SK-N-SH (cell line): Measurements from ENCODE around the gene FLT3LG. TPM values are rescaled to one million over a fixed set of nuclear protein-coding genes. Genes with fewer than 3 reads are reported as not detected.
A peak's percentile ranks its signal among the peaks of the same experiment; 100 is the strongest.

ENCODE experiments used
- CTCF ChIA-PET: fragments of 300-600, 350-600 bp; formaldehyde crosslinking; extraction: SDS; loops from one replicate; lab custom pipeline; 2021; lab: Yijun Ruan, JAX
- POLR2A ChIA-PET: fragments of 350-600 bp; sonication (Branson Sonifier 250); formaldehyde crosslinking; extraction: SDS; loops from one replicate; lab custom pipeline; 2020; ENCODE audit warnings: antibody characterized with exemption, inconsistent platforms; lab: Yijun Ruan, JAX
- DNase-seq: peaks from one replicate; pipeline ENCODE4 v3.0.0; 2012
- H2AFZ ChIP-seq: fragments of 200-600 bp; sonication (generic); 2 replicates; pipeline ENCODE4 v1.8.1; 2016; ENCODE audit warnings: antibody characterized with exemption, mild to moderate bottlenecking, low read depth
- H3F3A ChIP-seq: fragments of 200-600 bp; sonication (generic); replicated peaks from 2 replicates; pipeline ENCODE3; 2016; ENCODE audit warnings: antibody characterized with exemption, mild to moderate bottlenecking; ENCODE audit not compliant: insufficient read depth
- H3K27ac ChIP-seq, 2 experiments: fragments of 200-500 bp in 1 of 2; fragments of 200-600 bp in 1 of 2; sonication (Bioruptor generic) in 1 of 2; sonication (generic), shearing (Covaris generic) in 1 of 2; 2 replicates each; pipeline versions ENCODE4 v1.5.1 to v1.6.1; 2014 to 2016; ENCODE audit warnings: low read depth in 2 of 2, inconsistent platforms in 1 of 2, low read length in 1 of 2, mild to moderate bottlenecking in 1 of 2, mixed read lengths in 1 of 2
- H3K27me3 ChIP-seq: fragments of 200-600 bp; sonication (generic), shearing (Covaris generic); 2 replicates; pipeline ENCODE4 v1.6.1; 2016; ENCODE audit warnings: mixed run types; ENCODE audit not compliant: insufficient read depth
- H3K36me3 ChIP-seq, 2 experiments: fragments of 200-500 bp in 1 of 2; fragments of 200-600 bp in 1 of 2; sonication (Bioruptor generic) in 1 of 2; sonication (generic) in 1 of 2; replicated peaks in 1 of 2; 2 replicates each; pipeline versions ENCODE3 to v1.5.1; 2014 to 2016; ENCODE audit warnings: low read length in 1 of 2, mild to moderate bottlenecking in 1 of 2; ENCODE audit not compliant: insufficient read depth in 2 of 2, control insufficient read depth in 1 of 2
- H3K4me1 ChIP-seq, 2 experiments: fragments of 200-500 bp in 1 of 2; fragments of 200-600 bp in 1 of 2; sonication (Bioruptor generic) in 1 of 2; sonication (generic), shearing (Covaris generic) in 1 of 2; 2 replicates each; pipeline versions ENCODE4 v1.5.1 to v1.6.1; 2014 to 2016; ENCODE audit warnings: low read depth in 1 of 2, low read length in 1 of 2, mixed run types in 1 of 2; ENCODE audit not compliant: insufficient read depth in 2 of 2, control insufficient read depth in 1 of 2
- H3K4me2 ChIP-seq: fragments of 200-600 bp; sonication (generic), shearing (Covaris generic); 2 replicates; pipeline ENCODE4 v1.6.1; 2017; ENCODE audit warnings: mixed run types
- H3K4me3 ChIP-seq, 2 experiments: fragments of 200-500 bp in 1 of 2; fragments of 200-600 bp in 1 of 2; sonication (Bioruptor generic) in 1 of 2; sonication (generic), shearing (Covaris generic) in 1 of 2; 2 replicates each; pipeline versions ENCODE4 v1.5.1 to v1.8.1; 2014 to 2016; ENCODE audit warnings: low read depth in 2 of 2, inconsistent platforms in 1 of 2, low read length in 1 of 2, mild to moderate bottlenecking in 1 of 2, mixed read lengths in 1 of 2, moderate library complexity in 1 of 2
- H3K79me2 ChIP-seq: fragments of 200-600 bp; sonication (generic); 2 replicates; pipeline ENCODE4 v1.8.1; 2017; ENCODE audit warnings: mild to moderate bottlenecking; ENCODE audit not compliant: insufficient read depth
- H3K9ac ChIP-seq: fragments of 200-600 bp; sonication (generic); 2 replicates; pipeline ENCODE4 v1.6.1; 2017; ENCODE audit warnings: mixed run types
- H3K9me2 ChIP-seq: fragments of 200-600 bp; sonication (generic); 2 replicates; pipeline ENCODE4 v1.6.1; 2017; ENCODE audit warnings: mixed run types
- H3K9me3 ChIP-seq: fragments of 200-600 bp; sonication (generic); 2 replicates; pipeline ENCODE4 v1.6.1; 2017; ENCODE audit warnings: mixed run types, mild to moderate bottlenecking, moderate library complexity
- H4K20me1 ChIP-seq: fragments of 200-600 bp; sonication (generic); 2 replicates; pipeline ENCODE4 v1.6.1; 2017; ENCODE audit warnings: mild to moderate bottlenecking, mixed run types; ENCODE audit not compliant: insufficient read depth
- CHD2 ChIP-seq: fragments of 150-350 bp; IDR thresholded peaks from 2 replicates; pipeline ENCODE4 v1.6.1; 2018; ENCODE audit warnings: low read length; ENCODE audit not compliant: partially characterized antibody
- ELF1 ChIP-seq: IDR thresholded peaks from 2 replicates; pipeline ENCODE4 v1.4.0; 2012
- EP300 ChIP-seq, 2 experiments: IDR thresholded peaks; 2 replicates each; pipeline versions ENCODE4 v1.4.0 to v1.6.1; 2012; ENCODE audit warnings: borderline replicate concordance in 1 of 2, low read depth in 1 of 2, low read length in 1 of 2
- FOXJ3 ChIP-seq: sonication (generic); formaldehyde crosslinking; IDR thresholded peaks from 2 replicates; pipeline ENCODE4 v1.5.1; 2020; ENCODE audit warnings: mild to moderate bottlenecking, missing genetic modification reagents
- GATA2 ChIP-seq: sonication (generic); formaldehyde crosslinking; IDR thresholded peaks from 2 replicates; pipeline ENCODE4 v1.5.0; 2020; ENCODE audit warnings: mild to moderate bottlenecking, missing genetic modification reagents
- MEF2A ChIP-seq: IDR thresholded peaks from 2 replicates; pipeline ENCODE4 v1.4.0; 2012; ENCODE audit warnings: low read depth, borderline replicate concordance
- RAD21 ChIP-seq: IDR thresholded peaks from 2 replicates; pipeline ENCODE4 v1.6.1; 2012; ENCODE audit warnings: mild to moderate bottlenecking, low read length
- RXRA ChIP-seq: IDR thresholded peaks from 2 replicates; pipeline ENCODE4 v1.4.0; 2012; ENCODE audit warnings: low read depth, mild to moderate bottlenecking, borderline replicate concordance
- YY1 ChIP-seq: IDR thresholded peaks from 2 replicates; pipeline ENCODE4 v1.4.0; 2012; ENCODE audit warnings: low read depth, mild to moderate bottlenecking
- WGBS: methylation state at CpG from one replicate; pipeline ENCODE4 v1.1.6; 2017; ENCODE audit warnings: low lambda C conversion rate; 5-methylcytosine and 5-hydroxymethylcytosine counted together
- polyA plus RNA-seq, 3 experiments: library from polyadenylated mRNA; depleted of rRNA; stranded (reverse); fragments of >200 nt; gene quantifications; 2 replicates each; pipeline ENCODE4 v1.2.3, GENCODE V29; 2012
- TF ChIP-seq, protein P1 (sequence below): fragments of 150-350 bp; IDR thresholded peaks from 2 replicates; pipeline ENCODE4 v1.6.1; 2016; ENCODE audit warnings: mild to moderate bottlenecking, low read depth, low read length
- TF ChIP-seq, protein P2 (sequence below): IDR thresholded peaks from 2 replicates; pipeline ENCODE4; 2012
- TF ChIP-seq, protein P3 (sequence below): fragments of 150-350 bp; IDR thresholded peaks from 2 replicates; pipeline ENCODE4 v1.6.1; 2017; ENCODE audit warnings: antibody characterized with exemption, low read length, low read depth, borderline replicate concordance
- TF ChIP-seq, protein P4 (sequence below): fragments of 200-600 bp; sonication (generic); IDR thresholded peaks from 2 replicates; pipeline ENCODE4 v1.6.1; 2017; ENCODE audit warnings: antibody characterized with exemption, mild to moderate bottlenecking, moderate library complexity

The FLT3LG gene
- polyA plus RNA-seq, 1 of the 3 experiments (the other 2 are of a cell fraction): 6.4 TPM

DNA sequence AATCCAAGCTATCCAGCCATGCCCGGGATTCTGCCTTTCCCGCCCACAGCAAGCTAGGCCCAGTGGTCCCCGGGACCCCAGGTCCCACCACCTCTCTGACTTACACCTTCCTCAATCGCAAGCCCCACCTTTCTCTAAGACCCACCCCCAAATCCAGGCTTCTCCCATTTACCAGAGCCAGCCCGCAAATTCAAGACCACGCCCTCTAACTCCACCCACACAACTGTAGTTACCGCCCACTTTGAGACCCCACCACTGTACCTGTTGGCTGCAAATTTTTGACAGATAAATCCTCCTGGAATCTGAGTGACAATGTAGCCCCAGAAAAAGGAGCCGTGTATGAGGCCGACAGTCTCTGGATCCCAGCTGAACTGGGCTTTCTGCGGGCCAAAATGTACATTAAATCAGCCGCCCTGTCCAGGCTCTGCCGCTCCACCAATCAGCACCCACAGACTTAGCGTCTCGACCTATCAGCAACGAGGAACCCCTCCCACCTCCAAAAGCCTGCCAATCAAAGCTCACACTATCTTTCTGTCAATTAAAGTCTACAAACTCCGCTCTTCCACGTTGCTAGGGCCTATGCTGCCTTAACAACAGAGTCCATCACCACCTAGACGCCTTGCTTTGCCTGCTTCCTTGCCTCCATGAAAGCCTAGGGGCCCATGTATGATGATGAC, 39.0 kb upstream of the FLT3LG start:
- Histone ChIP-seq H3K9me2 (no peaks in the 10 kb centered on the region), H3K4me3 (no peak overlapping the region), H3K27ac (no peak overlapping the region), H3K9ac (no peak overlapping the region), H3K79me2 (no peaks in the 10 kb centered on the region), H3K27me3 (peaks cover 95% of the 10 kb centered on the region), H2AFZ (no peak overlapping the region), H3K36me3 (no peaks in the 10 kb centered on the region), H3K4me2 (no peak overlapping the region), H3F3A (peaks cover 4% of the 10 kb centered on the region), H3K4me1 (peaks cover 0 to 10% of the 10 kb centered on the region in 2 experiments; a peak in 1 of 4 replicates), H4K20me1 (no peaks in the 10 kb centered on the region), H3K9me3 (no peaks in the 10 kb centered on the region)
- CTCF ChIA-PET: interaction anchor here (1.6 to 3.7 kb wide), 5 partner anchors 8 to 44 kb away, joined by 3 to 36 read pairs (median 8); partner anchors contain the start of gene PTH2
- TF ChIP-seq, protein P1, sequence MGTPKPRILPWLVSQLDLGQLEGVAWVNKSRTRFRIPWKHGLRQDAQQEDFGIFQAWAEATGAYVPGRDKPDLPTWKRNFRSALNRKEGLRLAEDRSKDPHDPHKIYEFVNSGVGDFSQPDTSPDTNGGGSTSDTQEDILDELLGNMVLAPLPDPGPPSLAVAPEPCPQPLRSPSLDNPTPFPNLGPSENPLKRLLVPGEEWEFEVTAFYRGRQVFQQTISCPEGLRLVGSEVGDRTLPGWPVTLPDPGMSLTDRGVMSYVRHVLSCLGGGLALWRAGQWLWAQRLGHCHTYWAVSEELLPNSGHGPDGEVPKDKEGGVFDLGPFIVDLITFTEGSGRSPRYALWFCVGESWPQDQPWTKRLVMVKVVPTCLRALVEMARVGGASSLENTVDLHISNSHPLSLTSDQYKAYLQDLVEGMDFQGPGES: peak; percentile 22; the same call in 1 of the 2 replicates
- TF ChIP-seq, protein P2, sequence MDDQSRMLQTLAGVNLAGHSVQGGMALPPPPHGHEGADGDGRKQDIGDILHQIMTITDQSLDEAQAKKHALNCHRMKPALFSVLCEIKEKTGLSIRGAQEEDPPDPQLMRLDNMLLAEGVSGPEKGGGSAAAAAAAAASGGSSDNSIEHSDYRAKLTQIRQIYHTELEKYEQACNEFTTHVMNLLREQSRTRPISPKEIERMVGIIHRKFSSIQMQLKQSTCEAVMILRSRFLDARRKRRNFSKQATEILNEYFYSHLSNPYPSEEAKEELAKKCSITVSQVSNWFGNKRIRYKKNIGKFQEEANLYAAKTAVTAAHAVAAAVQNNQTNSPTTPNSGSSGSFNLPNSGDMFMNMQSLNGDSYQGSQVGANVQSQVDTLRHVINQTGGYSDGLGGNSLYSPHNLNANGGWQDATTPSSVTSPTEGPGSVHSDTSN: peak; percentile 31; the same call in 1 of the 2 replicates
- TF ChIP-seq EP300 (IDR thresholded peaks at IDR 0.05; ENCODE audit: borderline replicate concordance in 1 of 2, low read depth in 1 of 2, low read length in 1 of 2) (no peak), FOXJ3 (CRISPR knock-in tag) (no peak)
- DNase-seq: peak; percentile 67
- POLR2A ChIA-PET: no interaction called here
- WGBS: 64% methylated on average over 18 of the region's 18 CpGs

DNA sequence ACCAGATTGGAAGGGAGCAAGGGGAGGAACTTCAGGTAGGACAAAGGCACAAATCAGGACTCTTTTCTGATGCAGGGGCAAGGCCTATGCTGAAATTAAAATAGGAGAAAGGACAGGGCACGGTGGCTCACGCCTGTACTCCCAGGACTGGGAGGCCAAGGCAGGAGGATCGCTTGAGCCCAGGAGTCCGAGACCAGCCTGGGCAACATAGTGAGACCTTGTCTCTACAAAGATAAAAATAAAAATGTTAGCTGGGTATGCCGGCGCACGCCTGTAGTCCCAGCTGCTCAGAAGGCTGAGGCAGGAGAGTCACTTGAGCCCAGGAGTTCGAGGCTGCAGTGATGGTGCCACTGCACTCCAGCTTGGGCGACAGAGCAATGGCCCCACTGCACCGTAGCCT, 38.3 kb upstream of the FLT3LG start:
- H3K4me3 ChIP-seq: no peak overlapping the region
- WGBS: 84% methylated on average over 10 of the region's 10 CpGs

More for the DNA sequence above, 38.3 kb upstream of the FLT3LG start:
- peaks cover 96% of the 10 kb centered on the region for H3K27me3 ChIP-seq
- DNase-seq: no peak
- H3K4me2 ChIP-seq: no peak overlapping the region
- no peaks in the 10 kb centered on the region for H3K9me3 ChIP-seq
- H3K36me3 ChIP-seq: no peaks in the 10 kb centered on the region
- no peaks in the 10 kb centered on the region for H4K20me1 ChIP-seq
- no peak overlapping the region for H3K9ac ChIP-seq
- peaks cover 7% of the 10 kb centered on the region for H3F3A ChIP-seq
- H3K4me1 ChIP-seq: peaks cover 0 to 15% of the 10 kb centered on the region in 2 experiments; a peak in 1 of 4 replicates
- no peaks in the 10 kb centered on the region for H3K79me2 ChIP-seq
- TF ChIP-seq CHD2 (no peak), RXRA (no peak), FOXJ3 (CRISPR knock-in tag) (no peak), RAD21 (no peak), GATA2 (CRISPR knock-in tag) (no peak), EP300 (IDR thresholded peaks at IDR 0.05; ENCODE audit: borderline replicate concordance in 1 of 2, low read depth in 1 of 2, low read length in 1 of 2) (no peak), MEF2A (no peak), ELF1 (no peak), YY1 (no peak)
- TF ChIP-seq, protein P3, sequence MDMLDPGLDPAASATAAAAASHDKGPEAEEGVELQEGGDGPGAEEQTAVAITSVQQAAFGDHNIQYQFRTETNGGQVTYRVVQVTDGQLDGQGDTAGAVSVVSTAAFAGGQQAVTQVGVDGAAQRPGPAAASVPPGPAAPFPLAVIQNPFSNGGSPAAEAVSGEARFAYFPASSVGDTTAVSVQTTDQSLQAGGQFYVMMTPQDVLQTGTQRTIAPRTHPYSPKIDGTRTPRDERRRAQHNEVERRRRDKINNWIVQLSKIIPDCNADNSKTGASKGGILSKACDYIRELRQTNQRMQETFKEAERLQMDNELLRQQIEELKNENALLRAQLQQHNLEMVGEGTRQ: no peak
- TF ChIP-seq, protein P4, sequence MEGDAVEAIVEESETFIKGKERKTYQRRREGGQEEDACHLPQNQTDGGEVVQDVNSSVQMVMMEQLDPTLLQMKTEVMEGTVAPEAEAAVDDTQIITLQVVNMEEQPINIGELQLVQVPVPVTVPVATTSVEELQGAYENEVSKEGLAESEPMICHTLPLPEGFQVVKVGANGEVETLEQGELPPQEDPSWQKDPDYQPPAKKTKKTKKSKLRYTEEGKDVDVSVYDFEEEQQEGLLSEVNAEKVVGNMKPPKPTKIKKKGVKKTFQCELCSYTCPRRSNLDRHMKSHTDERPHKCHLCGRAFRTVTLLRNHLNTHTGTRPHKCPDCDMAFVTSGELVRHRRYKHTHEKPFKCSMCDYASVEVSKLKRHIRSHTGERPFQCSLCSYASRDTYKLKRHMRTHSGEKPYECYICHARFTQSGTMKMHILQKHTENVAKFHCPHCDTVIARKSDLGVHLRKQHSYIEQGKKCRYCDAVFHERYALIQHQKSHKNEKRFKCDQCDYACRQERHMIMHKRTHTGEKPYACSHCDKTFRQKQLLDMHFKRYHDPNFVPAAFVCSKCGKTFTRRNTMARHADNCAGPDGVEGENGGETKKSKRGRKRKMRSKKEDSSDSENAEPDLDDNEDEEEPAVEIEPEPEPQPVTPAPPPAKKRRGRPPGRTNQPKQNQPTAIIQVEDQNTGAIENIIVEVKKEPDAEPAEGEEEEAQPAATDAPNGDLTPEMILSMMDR: no peak
- H2AFZ ChIP-seq: no peak overlapping the region
- H3K9me2 ChIP-seq: no peaks in the 10 kb centered on the region
- CTCF ChIA-PET: interaction anchor here (1.5 to 3.7 kb wide), 6 partner anchors 7 to 44 kb away, joined by 3 to 36 read pairs (median 7); partner anchors contain the start of gene PTH2
- no peak overlapping the region for H3K27ac ChIP-seq
- POLR2A ChIA-PET: no interaction called here
